Kidney (tissue), 14 donors: ENCODE data around the gene PFDN2. TPM values are rescaled to one million over a fixed set of nuclear protein-coding genes. Genes with fewer than 3 reads are reported as not detected.

Source experiments
- DNase-seq, 5 donors: peaks; one replicate each; pipeline ENCODE4 v3.0.0-alpha.2; 2013 to 2020
- FAIRE-seq: peaks from 2 replicates; lab custom pipeline; 2012; peaks lifted over from hg19 to GRCh38; lab: Jason Lieb, UNC
- H3K27ac ChIP-seq, 2 donors: one replicate each; pipeline ENCODE4 v1.7.0; 2013; ENCODE audit warnings: low read depth in 2 of 2, low read length in 2 of 2, inconsistent platforms in 1 of 2
- H3K27me3 ChIP-seq: one replicate; pipeline ENCODE4 v1.7.1; 2013; ENCODE audit warnings: low read length, inconsistent platforms; ENCODE audit not compliant: control insufficient read depth, insufficient read depth
- H3K36me3 ChIP-seq, 3 donors: one replicate each; pipeline versions ENCODE4 v1.7.0 to v1.7.1; 2013; ENCODE audit warnings: low read length in 3 of 3, control low read depth in 1 of 3, inconsistent platforms in 1 of 3; ENCODE audit not compliant: insufficient read depth in 3 of 3, control insufficient read depth in 2 of 3
- H3K4me1 ChIP-seq, 3 donors: one replicate each; pipeline versions ENCODE4 v1.7.0 to v1.7.1; 2013; ENCODE audit warnings: low read length in 3 of 3, inconsistent platforms in 1 of 3, low read depth in 1 of 3; ENCODE audit not compliant: control insufficient read depth in 2 of 3, insufficient read depth in 2 of 3
- H3K4me3 ChIP-seq, 3 donors: one replicate each; pipeline versions ENCODE4 v1.7.0 to v1.8.1; 2013; ENCODE audit warnings: low read length in 3 of 3, control low read depth in 1 of 3, inconsistent platforms in 1 of 3
- H3K9ac ChIP-seq, 3 donors: one replicate each; pipeline versions ENCODE4 v1.7.0 to v1.7.1; 2013; ENCODE audit warnings: low read length in 3 of 3, control low read depth in 1 of 3, inconsistent platforms in 1 of 3
- H3K9me3 ChIP-seq, 3 donors: one replicate each; pipeline versions ENCODE4 v1.7.0 to v1.7.1; 2013; ENCODE audit warnings: low read length in 3 of 3, control low read depth in 1 of 3, inconsistent platforms in 1 of 3; ENCODE audit not compliant: control insufficient read depth in 2 of 3, insufficient read depth in 1 of 3
- CTCF ChIP-seq: IDR thresholded peaks from 3 replicates; pipeline ENCODE4 v1.5.1; 2012; ENCODE audit warnings: mild to moderate bottlenecking, moderate library complexity, borderline replicate concordance; ENCODE audit not compliant: insufficient read depth; ENCODE audit errors: extremely low read depth
- intact Hi-C: fragments of 100-400 bp; cut with DNase I; formaldehyde crosslinking; loops from one replicate; pipeline ENCODE4 v1.11.1; 2022
- polyA plus RNA-seq: library from polyadenylated mRNA; stranded (reverse); fragments of 350-450 nt; fragmentation: Illumina TruSeq; extraction: RNeasy Lipid Tissue Mini Kit (QIAGEN cat#74804); gene quantifications from one replicate; pipeline ENCODE4 v1.2.3, GENCODE V29; 2014; ENCODE audit warnings: low read depth, low replicate concordance; ENCODE audit not compliant: insufficient read depth
- total RNA-seq: library from RNA; stranded (reverse); fragmentation: NEBNext Ultra II Directional; extraction: Animal tissue kit (Norgen Biotek cat#: 25700); gene quantifications from one replicate; pipeline ENCODE4 v1.2.1, GENCODE V29; 2021
- donor health status: control.
- donor health status: control.
- donor health status: control.
- donor health status: control.
- donor health status: control.
- donor health status: DM: yes; HTN: yes; CAD: no.
- donor health status: Normal renal cell carcinoma (clear cell type).

PFDN2 gene
- total and polyA plus RNA-seq, 2 donors from 2014 or later: 46.7 to 149 TPM

- intact Hi-C loops: no loop called here
- Histone ChIP-seq H3K9ac (no peak overlapping the region), H3K36me3 (no peaks in the 10 kb centered on the region), H3K27ac (no peak overlapping the region), H3K27me3 (no peaks in the 10 kb centered on the region), H3K4me3 (no peak overlapping the region), H3K4me1 (peaks cover 0 to 3% (median 0%) of the 10 kb centered on the region in 3 donors), H3K9me3 (no peaks in the 10 kb centered on the region)
- FAIRE-seq (no peak), DNase-seq (no peak)
- no peak for TF ChIP-seq CTCF
These were observed 37.1 kb downstream of the PFDN2 start for GRCh38 chr1:161080441-161081405.

GRCh38 chr1:161079436-161080110, 38.3 kb downstream of the PFDN2 start:
- no peak overlapping the region for H3K27ac ChIP-seq
- no peaks in the 10 kb centered on the region for H3K27me3 ChIP-seq
- no peak overlapping the region for H3K4me3 ChIP-seq
- no peak for TF ChIP-seq CTCF
- intact Hi-C loops: no loop called here
- H3K36me3 ChIP-seq: peaks cover 0 to 3% (median 0%) of the 10 kb centered on the region in 3 donors
- no peak for DNase-seq
- peaks cover 0 to 3% (median 0%) of the 10 kb centered on the region in 3 donors for H3K4me1 ChIP-seq
- FAIRE-seq: no peak
- H3K9ac ChIP-seq: no peak overlapping the region
- no peaks in the 10 kb centered on the region for H3K9me3 ChIP-seq

- Histone ChIP-seq H3K9ac (no peak overlapping the region), H3K4me1 (no peaks in the 10 kb centered on the region), H3K36me3 (peaks cover 0 to 3% (median 0%) of the 10 kb centered on the region in 3 donors), H3K27ac (no peak overlapping the region), H3K9me3 (no peaks in the 10 kb centered on the region), H3K27me3 (no peaks in the 10 kb centered on the region), H3K4me3 (no peak overlapping the region)
- TF ChIP-seq CTCF: no peak
- DNase-seq (no peak), FAIRE-seq (no peak)
- intact Hi-C loops: no loop called here
These were observed 40.4 kb downstream of the PFDN2 start for GRCh38 chr1:161077426-161077825.
